ENCODE measurements around the gene IL11RA. TPM values are rescaled to one million over a fixed set of nuclear protein-coding genes. Genes with fewer than 3 reads are reported as not detected.

The IL11RA gene
- total and polyA plus RNA-seq, 3 donors from 2014 or later = 28.7 to 58.0 (median 39.8) TPM

DNA sequence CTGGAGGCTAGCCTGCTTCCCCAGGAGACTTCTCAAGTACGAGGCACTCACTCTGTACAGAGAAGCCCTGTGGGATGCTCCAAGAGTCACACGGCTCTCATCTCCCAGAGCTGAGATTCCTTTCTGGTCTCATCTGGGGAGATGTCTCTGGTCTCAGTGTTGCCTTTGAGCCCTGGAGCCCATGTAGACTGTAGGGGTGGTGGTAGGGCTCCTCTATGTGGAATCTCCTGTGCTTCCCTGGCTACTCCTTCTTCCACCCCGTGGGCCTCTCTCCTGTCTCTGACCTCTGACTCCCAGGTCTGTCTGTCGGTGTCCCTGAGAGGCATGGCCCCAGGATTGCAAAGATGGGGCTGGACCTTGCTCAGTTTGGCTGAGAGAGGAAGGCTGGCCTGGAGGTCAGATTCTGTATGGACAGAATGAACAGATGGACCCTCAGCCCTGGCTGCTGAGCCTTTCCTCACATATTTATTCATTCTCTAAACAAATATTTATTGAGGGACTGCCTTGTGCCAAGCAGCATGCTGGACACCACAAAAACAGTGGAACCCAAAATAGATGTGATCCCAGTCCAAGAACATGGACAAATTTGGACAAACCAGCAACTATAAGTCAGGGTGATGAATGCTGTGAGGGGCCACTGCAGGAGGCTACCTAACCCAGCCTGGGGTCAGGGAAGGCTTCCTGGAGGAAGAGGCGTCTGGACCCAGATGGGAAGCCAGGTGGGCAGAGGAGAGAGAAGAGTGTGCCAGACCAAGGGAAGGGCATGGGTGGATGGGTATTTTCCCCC lies 36.5 kb downstream of the IL11RA start:
- TF ChIP-seq, protein P1, sequence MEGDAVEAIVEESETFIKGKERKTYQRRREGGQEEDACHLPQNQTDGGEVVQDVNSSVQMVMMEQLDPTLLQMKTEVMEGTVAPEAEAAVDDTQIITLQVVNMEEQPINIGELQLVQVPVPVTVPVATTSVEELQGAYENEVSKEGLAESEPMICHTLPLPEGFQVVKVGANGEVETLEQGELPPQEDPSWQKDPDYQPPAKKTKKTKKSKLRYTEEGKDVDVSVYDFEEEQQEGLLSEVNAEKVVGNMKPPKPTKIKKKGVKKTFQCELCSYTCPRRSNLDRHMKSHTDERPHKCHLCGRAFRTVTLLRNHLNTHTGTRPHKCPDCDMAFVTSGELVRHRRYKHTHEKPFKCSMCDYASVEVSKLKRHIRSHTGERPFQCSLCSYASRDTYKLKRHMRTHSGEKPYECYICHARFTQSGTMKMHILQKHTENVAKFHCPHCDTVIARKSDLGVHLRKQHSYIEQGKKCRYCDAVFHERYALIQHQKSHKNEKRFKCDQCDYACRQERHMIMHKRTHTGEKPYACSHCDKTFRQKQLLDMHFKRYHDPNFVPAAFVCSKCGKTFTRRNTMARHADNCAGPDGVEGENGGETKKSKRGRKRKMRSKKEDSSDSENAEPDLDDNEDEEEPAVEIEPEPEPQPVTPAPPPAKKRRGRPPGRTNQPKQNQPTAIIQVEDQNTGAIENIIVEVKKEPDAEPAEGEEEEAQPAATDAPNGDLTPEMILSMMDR (IDR thresholded peaks at IDR 0.05) = no peak
- no peak for TF ChIP-seq POLR2A (IDR thresholded peaks at IDR 0.05)
- intact Hi-C loops (cut with DNase I; ENCODE audit: low total_unique reads) = no loop called here
- H3K27ac ChIP-seq = no peak overlapping the region

DNA sequence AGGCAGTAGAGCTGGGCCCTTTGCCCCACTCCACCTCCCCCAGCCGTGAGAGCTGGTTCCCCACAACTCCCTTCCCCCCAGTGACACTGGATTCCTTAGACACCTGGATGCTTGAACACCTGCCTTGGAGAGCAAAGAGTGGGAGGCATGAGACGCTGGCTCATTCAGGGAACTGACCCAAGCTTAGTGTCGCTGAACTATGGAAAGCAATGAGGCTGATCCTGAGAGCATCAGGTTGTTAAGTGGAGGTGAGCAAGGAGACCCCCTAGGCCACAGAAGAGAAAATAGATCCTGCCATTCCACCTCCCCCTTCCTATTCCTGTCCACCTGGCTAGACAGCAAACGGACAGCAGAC lies 37.1 kb downstream of the IL11RA start:
- Histone ChIP-seq H3K4me3 (no peak overlapping the region), H3K4me1 (no peaks in the 10 kb centered on the region), H3K27ac (no peak overlapping the region), H3K27me3 (no peaks in the 10 kb centered on the region), H3K36me3 (ENCODE audit: low read depth, missing control alignments) (no peaks in the 10 kb centered on the region), H3K9me3 (no peaks in the 10 kb centered on the region)
- WGBS, 2 donors = 90 to 94% methylated on average over 4 of the region's 4 CpGs
- no peak for DNase-seq
- TF ChIP-seq POLR2A (IDR thresholded peaks at IDR 0.05) = no peak
- TF ChIP-seq, protein P1 (IDR thresholded peaks at IDR 0.05) = no peak
- intact Hi-C loops (cut with DNase I; ENCODE audit: low total_unique reads) = no loop called here

More for the DNA sequence above, 36.5 kb downstream of the IL11RA start:
- no peaks in the 10 kb centered on the region for H3K9me3 ChIP-seq
- H3K36me3 ChIP-seq (ENCODE audit: low read depth, missing control alignments) = no peaks in the 10 kb centered on the region
- no peak for DNase-seq
- H3K4me3 ChIP-seq = no peak overlapping the region
- 42 to 60% methylated on average over 5 of the region's 5 CpGs for WGBS, 2 donors
- H3K27me3 ChIP-seq = no peaks in the 10 kb centered on the region
- H3K4me1 ChIP-seq = no peaks in the 10 kb centered on the region

DNA sequence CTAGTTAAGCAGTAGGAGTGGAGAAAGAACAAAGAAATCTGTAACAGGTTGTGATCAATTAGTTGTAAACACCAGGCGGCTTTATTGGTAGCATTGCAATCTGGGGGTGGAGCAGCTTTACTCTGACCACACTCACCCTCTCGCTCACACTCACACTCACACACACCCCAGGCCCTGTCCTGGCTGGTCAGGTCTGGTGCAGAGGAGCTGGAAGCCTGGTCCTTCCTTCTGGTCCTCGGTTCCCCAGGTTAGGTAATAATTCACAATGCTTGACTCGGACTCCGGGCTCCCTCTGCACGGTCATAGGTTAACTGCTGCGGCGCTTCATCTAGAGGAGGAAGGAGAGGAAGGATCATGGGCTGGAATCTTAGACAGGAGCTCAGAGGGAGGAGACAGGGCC lies 37.5 kb downstream of the IL11RA start:
- no peaks in the 10 kb centered on the region for H3K9me3 ChIP-seq
- TF ChIP-seq, protein P1 (IDR thresholded peaks at IDR 0.05) = no peak
- no peak for TF ChIP-seq POLR2A (IDR thresholded peaks at IDR 0.05)
- DNase-seq = no peak
- H3K4me1 ChIP-seq = no peaks in the 10 kb centered on the region
- H3K36me3 ChIP-seq (ENCODE audit: low read depth, missing control alignments) = no peaks in the 10 kb centered on the region
- intact Hi-C loops (cut with DNase I; ENCODE audit: low total_unique reads) = no loop called here
- 88 to 97% methylated on average over 6 to 8 of the region's 8 CpGs for WGBS, 2 donors
- no peak overlapping the region for H3K27ac ChIP-seq
- H3K27me3 ChIP-seq = no peaks in the 10 kb centered on the region
- H3K4me3 ChIP-seq = no peak overlapping the region

DNA sequence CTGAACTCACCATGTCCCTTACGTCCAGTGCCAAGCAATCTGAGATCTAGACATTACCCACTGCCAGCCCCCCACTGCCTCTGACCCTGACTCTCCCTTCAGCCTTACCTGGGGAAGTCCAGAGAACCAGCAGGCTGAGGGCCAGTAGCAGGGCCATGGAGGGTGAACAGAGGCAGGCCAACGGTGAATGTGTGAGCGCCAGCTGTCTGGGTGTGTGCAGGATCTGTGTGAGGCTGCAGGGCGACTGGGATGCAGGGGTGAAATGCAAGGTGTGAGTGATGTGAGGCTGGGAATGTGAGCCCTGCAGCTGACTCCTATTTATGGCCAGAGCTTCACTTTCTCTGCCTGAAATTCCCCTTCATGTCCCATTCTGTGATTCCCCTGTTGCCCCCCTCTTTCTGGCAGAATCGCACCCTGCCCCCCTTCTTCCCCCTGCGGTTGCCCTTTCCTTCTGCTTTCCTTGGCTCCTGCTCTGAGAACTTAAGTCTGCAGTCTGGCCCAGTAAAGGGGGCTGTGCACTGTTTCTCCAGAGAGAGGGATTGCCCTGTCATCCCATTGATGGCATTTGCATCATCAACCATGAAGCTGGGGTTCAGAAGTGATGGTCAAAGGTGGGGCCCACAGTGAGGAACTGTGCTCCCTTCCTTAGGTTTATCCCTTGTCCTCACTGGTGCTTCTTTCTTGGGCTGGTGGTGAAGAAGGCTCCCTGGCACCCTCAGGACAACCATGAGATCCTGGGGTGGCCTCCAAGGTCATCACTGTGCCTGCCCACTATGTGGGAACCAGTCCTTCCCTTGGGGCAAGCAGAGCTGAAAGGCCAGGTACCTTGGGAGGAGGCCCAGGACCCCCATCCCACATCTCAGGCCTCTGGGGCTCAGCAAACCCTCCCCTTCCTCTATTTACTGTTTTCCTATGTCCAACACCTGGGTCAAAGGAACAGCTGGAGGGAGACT lies 39.3 kb downstream of the IL11RA start, which contains the start of gene CCL19:
CCL19 (minus strand) TSS at position 294 of the 953 bp plus-strand sequence; CDS start at position 157, 137 bp downstream.
- WGBS, 2 donors = 66 to 68% methylated on average over 6 of the region's 6 CpGs
- DNase-seq = no peak
- H3K36me3 ChIP-seq (ENCODE audit: low read depth, missing control alignments) = no peaks in the 10 kb centered on the region
- H3K27ac ChIP-seq = no peak within 1 kb of the TSS
- TF ChIP-seq POLR2A (IDR thresholded peaks at IDR 0.05) = no peak
- TF ChIP-seq, protein P1 (IDR thresholded peaks at IDR 0.05) = no peak
- H3K4me1 ChIP-seq = no peaks in the 10 kb centered on the region
- H3K27me3 ChIP-seq = no peaks in the 10 kb centered on the region
- intact Hi-C loops (cut with DNase I; ENCODE audit: low total_unique reads) = loop anchor here (5.0 kb wide), 1 partner anchor 229 kb away; no protein-coding TSS in a partner anchor
- no peak within 1 kb of the TSS for H3K4me3 ChIP-seq
- no peaks in the 10 kb centered on the region for H3K9me3 ChIP-seq
